LNCAP (cell line): ENCODE measurements around the gene CPLX1.

Experiments used
- TF ChIP-seq, protein P1 (sequence below): fragments of 450-650 bp; IDR thresholded peaks from 2 replicates; pipeline ENCODE4 v1.5.1; 2017; ENCODE audit warnings: mild to moderate bottlenecking

The CPLX1 gene

DNA sequence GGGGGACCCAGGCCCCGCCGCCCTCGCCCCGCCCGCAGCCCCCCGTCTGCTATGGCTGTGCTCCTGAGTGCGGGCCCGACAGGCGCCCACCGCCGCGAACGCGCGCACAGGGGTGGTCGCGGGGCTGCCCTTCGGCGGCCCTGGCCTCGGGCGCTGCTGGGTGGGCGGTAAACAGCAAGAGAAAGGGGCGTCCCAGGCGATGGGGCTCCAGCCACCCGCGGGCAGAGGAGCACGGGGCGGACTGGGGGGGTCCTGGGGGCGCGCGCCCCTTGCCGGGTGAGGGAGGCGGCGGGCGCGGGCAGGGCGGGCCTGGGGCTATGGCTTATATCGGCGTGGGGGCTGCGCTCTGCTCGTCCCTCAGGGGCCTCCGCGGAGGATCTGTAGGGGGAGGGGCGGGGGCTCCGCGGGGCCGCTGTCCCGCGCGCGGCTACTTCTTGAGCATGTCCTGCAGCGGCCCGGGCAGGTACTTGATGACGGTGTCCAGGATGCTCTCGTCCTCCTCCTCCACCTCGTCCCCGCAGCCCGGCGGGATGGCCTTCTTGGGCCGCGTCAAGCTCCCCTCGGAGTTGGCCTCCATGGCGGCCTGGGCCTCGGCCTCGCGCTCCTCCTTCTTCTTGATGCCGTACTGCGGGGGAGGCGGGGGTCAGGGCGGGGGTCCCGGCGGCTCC, 39.7 kb downstream of the CPLX1 start:
- TF ChIP-seq, protein P1, sequence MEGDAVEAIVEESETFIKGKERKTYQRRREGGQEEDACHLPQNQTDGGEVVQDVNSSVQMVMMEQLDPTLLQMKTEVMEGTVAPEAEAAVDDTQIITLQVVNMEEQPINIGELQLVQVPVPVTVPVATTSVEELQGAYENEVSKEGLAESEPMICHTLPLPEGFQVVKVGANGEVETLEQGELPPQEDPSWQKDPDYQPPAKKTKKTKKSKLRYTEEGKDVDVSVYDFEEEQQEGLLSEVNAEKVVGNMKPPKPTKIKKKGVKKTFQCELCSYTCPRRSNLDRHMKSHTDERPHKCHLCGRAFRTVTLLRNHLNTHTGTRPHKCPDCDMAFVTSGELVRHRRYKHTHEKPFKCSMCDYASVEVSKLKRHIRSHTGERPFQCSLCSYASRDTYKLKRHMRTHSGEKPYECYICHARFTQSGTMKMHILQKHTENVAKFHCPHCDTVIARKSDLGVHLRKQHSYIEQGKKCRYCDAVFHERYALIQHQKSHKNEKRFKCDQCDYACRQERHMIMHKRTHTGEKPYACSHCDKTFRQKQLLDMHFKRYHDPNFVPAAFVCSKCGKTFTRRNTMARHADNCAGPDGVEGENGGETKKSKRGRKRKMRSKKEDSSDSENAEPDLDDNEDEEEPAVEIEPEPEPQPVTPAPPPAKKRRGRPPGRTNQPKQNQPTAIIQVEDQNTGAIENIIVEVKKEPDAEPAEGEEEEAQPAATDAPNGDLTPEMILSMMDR, result no peak

DNA sequence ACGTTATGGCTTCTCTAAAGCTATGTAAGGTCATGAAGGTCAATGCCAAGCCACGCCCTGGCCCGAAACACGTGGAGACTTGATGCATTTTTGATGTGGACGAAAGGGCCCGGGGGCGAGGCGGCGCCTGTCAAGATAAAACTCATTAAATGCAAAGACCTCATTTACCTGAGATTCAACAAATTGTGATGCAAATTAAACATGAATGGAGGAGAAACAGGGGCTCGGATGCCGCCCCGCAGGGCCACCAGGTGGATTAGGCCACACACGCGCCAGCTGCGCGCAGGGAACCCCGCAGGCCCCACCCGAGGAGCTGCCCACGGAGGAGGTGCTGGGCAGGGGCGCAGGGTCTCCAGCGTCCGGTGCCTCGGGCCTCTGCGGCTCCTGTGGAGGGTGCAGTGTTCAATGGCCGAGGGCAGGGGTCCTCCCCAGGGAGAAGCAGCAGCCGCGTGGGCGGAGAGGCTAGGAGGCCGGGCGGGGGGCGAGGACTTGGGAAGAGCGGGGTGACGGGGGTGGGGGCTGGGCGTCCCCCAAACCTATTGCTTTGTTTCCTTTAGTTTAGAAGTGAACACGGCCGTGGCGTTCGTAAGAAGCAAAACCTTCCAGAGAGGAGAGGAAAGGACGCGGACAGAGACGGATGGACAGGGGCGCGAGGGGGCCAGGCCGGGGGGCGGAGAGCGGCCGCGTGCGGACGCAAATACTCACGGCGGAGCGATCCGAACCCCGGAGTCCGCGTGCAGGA, 40.4 kb downstream of the CPLX1 start:
- TF ChIP-seq, protein P1, result no peak

DNA sequence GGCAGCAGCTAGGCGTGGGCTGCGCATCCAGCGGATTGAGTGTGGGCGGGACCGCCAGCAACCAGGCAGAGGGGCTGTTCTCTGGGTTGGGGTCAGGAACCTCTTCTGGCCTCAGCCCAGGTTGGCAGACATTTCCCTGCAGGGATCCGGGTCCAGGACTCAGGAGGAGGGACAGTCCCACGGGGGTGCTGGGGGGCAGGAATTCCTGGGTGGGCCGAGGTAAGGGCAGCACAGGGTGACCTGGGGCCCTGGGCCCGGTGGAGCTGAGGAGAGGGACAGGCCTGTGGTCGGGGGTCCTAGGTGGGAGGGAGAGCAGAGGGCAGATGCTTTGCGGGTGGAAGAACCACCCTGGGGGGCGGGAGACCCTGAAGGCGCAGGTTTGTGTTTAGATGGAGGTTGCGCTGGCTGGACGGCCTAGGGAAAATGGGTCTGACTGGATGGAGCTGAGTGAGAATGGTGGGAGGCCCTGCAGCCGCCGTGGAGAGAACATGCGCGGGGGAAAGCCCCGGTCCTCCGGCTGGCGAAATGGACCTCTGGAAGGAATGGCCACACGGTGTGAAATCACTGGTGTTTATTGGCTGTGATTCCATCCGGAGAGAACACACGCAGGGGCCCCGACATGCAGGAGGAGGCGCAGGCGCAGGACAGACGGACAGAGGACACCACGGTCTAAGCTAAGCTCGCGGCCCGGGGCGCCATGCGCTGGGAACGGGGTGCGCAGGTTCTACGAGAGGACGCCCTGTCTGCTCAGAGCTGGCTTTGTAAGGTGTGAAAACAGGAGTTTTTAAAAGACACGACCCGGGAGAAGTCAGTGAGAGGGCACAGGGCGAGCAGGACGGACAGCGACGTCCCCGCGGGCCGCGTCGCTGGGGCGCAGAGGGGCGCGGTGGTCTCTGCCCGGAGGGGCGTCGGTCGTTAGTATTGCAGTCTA, 41.3 kb downstream of the CPLX1 start:
- TF ChIP-seq, protein P1, result no peak

DNA sequence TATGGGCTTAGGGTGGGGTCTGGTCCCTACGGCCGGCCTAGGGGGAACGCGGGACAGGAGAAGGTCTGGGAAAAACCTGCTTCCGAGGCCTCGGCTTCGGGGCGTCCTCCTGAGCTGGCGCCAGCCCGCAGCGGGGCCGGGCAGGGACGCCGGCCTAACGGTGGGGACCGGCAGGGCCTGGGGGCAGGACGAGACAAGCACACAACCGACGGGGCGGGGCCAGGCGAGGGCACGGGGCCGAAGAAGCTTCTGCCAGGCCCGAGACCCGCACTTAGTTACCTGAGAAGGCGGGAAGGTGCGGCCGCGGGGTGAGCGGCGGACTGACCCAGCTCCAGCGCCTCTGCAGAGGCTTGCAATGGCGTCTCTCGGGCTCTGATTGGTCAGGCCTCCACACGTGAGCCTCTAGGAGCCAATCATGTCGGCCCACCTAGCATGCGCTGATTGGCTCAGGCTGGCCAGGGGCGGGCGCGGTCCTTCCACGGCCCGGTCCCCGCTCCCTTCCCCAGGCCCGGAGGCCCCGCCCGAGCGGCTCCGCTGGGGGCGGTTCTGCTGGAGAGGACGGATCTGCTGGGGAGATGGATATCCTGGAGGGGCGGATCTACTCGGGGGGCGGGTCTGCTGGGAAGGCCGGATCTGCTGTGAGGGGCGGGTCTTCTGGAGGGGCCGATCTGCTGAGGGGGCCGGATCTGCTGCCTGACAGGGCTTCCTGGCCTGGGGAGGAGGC, 44.3 kb downstream of the CPLX1 start:
- TF ChIP-seq, protein P1, result no peak

DNA sequence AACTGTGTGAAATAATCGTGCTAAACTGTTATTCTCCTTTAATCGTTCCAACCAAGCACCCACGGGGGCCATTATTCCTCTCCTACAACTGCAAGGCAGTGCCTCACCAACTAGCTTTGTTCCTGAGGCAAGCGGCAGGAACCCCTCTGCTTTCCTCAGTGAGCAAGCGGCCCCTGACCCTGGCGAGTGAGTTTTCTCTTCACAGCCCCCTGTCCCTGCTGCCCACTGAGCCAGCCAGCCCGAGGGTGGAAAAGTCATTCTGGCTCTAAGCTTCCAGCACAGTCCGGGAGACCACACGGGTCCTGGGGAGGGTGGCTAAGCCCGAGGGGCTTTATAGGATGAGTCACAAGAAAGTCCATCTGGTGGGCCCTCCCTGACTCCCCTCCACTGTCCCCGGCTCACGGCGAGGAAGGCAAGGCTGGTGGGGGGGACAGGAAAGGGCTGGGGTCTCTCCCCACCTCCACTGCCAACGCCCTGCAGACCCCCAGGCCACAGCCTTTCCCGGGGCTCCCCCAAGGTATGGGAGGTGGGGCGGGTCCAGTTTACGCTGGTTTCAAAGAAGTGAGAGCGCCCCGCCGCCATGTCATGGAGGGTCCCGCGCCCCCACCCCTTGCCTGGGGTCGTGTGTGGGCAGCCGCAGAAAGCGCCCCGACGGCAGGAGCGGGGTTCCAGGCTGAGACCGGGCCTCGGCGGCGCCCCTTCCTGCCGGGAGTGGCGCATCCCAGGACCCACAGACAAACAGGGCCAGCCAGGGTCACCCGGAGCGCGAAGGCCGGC, 45.0 kb downstream of the CPLX1 start:
- TF ChIP-seq, protein P1, result no peak

DNA sequence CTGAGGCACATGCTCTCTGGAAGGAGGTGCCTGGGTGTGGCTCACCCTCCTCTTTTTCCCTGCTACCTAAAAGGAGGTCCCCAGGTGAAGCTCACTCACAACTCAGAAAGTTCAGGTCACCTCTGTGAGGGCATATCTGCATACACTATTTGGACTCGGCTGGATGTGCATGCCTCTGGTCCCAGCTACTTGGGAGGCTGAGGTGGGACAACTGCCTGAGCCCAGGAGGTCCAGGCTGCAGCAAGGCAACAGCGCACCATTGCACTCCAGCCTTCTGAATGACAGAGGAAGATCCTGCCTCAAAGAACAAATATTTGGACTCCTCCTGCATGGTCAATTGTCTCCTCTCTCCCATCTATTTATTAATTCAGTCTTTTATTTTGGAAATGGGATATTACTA, 46.4 kb downstream of the CPLX1 start:
- TF ChIP-seq, protein P1, result no peak
